ENCODE data around the gene SNX24. TPM values are rescaled to one million over a fixed set of nuclear protein-coding genes. Genes with fewer than 3 reads are reported as not detected.

Gene SNX24
- total RNA-seq, 1 donor from 2014 or later, result 5.3 TPM

DNA sequence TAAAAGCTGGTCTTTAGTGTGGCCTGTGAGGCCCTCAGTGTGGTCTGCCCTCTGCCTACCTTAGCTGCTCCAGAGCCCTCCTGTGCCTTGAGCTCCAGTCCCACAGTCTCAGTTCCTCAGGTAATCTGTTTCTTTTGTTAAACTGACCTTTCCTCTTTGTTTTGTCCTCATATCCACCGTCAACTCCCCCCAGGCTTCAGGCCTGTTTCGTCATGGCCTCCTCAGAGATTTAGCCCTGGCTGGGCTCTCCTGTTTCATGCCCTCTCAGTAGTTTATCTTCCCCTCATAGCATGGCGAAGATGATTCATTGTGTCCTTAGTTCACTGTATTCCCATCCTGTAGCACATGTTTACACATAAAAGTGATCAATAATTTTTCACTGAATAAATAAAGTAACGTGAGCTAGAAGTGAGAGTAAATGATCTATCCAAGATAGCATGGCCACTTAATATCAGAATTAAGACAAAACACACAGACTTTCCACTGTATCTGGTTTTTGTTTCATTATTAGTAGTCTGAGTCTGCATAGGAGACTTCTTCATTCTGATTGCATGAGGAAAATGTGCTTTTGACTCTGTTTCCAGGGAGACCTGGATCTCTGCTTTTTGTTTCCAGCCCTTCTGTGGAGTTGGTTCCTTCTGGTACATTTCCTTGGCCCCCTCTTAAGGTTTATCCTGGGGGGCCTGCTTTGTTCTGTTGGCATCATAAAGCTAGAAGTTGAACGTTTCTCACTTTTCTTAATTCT is 70.5 kb downstream of the SNX24 start:
- no peak for DNase-seq (ENCODE audit: low read depth in 2 of 2)

DNA sequence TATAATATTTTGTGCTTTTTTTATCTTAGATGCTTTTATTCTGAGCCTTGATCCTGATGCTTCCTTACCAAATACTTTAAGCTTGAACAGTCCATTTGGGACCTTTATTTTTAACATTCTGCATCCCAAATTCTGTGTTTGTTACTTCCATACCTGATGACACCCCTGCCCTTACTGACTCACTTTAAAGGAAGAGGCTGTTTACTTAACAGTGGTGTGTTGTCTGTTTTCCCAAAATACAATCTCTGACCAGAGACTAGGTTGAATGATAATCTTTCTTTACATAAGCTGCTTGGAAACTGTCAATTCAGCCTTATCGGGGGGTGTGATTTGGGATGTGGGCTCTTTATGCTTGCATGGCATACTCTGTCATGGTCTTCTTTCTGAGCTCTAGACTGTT is 71.1 kb downstream of the SNX24 start:
- no peak for DNase-seq (ENCODE audit: low read depth in 2 of 2)

DNA sequence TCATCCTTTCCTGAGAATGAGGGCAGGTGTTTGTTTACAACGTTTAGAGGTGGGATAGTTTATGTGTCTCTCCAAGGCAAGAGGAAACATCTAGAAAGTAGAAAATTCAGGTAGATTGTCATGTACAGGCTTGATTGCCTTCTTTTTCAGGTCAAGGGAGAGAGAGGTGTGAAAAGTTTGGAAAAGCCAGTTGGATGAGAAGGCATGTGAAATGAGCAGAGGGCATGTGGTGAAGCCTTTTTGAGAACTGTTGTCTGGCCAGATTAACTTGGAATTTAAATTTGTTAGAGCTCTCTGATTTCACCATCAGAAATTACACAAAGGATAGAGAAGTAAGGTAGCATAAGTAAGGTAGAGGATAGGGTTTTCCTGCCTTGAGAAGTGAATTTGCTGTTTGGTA is 74.6 kb downstream of the SNX24 start:
- no peak for DNase-seq (ENCODE audit: low read depth in 2 of 2)

DNA sequence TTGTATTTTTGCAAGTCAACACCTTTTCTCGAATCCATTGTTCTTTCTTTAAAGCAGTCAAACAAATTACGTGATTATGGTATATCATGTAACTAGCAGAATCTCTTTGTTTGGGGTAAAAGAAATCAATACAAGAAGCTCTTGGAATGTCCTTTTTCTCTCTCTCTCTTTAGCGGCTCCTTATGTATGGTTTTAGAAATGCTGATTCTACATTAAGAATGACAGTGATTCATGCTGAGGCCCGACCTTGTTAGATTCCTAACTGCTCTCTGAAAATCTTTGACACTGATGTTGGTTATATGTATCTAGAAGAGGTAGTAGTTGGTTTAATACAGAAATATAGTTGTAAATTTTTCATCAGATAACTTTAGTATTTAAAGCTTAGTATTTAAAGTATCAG is 76.4 kb downstream of the SNX24 start:
- DNase-seq (ENCODE audit: low read depth in 2 of 2), result no peak

DNA sequence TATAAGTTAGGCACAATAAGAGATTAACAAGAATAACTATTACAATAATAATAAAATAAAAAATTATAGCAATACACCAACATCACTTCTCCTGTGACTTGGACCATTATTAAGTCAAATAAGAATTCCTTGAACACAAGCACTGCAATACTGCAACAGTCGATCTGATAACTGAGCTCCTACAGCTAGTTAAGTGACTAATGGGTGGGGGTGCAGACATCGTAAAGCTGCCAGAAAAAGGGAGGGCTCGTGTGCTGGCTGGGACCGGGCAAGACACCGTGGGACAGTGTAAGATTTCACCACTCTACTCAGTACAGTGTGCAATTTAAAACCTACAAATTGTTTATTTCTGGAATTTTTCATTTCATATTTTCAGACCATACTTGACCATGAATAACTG is 78.8 kb downstream of the SNX24 start:
- no peak for DNase-seq (ENCODE audit: low read depth in 2 of 2)

DNA sequence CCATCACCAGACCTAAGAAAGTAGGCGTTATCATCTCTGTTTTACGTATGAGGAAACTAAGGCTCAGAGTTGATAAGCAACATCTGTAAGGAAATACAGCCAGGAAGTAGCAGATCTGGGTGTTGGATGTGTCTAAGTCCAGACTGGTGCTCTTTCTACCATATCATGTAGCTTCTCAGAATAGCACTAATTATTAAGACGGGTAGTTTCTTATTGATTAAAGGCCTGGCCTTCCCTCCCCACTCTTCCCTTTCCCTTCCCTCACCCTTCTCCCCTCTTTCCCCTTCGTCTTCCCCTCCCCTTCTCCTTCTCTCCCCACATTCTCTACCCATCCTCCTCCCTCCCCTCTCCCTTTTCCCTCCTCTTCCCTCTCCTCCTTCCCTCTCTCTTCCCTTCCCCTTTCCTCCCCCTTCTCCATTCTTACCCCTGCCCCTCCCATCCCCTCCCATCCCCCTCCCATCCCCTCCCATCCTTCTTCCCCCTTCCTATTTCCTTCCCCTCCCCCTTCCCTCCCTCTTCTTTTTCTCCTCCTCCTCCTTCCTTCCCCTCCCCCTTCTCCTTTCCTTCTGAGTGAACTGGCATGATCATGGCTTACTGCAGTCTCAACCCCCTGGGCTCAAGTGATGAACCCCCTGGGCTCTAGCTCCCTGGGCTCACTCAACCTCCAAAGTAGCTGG is 79.4 kb downstream of the SNX24 start:
- no peak for DNase-seq (ENCODE audit: low read depth in 2 of 2)

DNA sequence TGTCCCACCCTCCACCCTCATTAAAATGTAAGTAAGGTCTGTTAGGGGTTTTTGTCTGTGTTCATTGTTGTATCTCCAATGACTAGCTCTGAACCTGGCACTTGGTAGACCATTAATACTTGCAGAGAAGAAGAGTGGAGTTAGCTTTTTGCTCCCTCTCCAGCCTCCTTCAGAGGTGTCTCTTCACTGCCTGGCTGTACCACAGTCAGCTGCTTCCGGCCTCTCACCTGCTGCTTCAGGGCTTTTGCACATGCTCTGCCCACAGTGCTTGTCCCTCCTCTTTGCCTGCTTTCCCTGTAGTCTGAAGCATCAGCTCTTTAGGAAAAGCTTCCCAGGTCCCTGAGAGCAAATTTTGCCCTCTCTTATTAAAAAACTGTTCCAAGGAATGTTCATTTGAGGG is 83.6 kb downstream of the SNX24 start:
- no peak for DNase-seq (ENCODE audit: low read depth in 2 of 2)

DNA sequence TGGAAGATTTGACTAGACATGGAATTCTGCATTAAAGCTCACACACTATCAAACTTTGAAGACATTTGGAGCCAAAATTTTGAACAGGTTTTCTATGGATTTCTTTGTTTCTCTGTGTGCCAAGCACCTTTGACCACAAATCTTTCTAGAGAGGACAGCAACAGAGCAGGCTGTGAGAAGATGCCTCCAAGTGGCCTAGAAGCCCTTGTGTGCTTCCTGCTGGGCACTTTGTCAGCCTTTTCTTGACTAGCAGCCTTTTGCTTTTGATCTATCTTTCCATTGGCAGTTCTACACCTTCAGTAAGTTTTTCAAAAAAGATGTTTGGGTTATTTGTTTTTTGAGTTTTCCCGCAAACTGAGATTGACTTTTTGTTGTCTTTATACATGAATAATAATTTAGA is 84.6 kb downstream of the SNX24 start:
- no peak for DNase-seq (ENCODE audit: low read depth in 2 of 2)

DNA sequence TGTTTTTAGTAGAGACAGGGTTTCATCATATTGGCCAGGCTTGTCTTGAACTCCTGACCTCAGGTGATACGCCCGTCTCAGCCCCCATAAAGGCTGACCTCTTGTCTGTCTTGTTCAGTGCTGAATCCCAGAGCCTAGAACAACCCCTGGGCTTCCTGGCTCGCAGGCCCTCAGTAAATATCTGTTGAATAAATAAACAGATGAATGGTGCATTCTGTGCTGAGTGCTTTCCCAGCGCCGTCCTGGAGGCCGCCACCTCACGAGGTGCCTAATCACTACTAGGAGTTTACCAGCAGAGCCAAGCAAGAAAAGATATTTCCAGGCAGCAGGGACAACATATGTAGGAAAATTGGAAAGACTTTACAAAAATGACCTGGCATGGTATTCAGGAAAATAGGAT is 88.5 kb downstream of the SNX24 start:
- no peak for DNase-seq (ENCODE audit: low read depth in 2 of 2)

DNA sequence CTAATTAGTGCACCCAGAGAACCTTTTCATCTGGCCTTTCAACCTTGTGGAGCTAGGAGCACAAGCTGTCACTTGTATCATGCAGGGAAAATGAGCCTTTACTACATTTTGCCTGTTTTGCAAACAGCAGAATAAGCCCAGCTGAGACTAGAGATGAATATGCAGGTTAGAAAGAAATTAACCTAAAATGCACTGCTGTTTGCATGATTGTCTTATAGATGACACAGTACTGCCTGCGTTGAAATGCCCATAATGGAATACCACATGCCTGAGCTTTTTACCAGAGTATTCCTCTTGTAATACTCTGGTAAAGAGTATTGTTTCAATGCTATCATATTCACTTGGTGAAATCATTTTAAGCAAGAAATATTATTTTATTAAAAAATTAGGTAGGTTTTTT is 90.7 kb downstream of the SNX24 start:
- no peak for DNase-seq (ENCODE audit: low read depth in 2 of 2)

DNA sequence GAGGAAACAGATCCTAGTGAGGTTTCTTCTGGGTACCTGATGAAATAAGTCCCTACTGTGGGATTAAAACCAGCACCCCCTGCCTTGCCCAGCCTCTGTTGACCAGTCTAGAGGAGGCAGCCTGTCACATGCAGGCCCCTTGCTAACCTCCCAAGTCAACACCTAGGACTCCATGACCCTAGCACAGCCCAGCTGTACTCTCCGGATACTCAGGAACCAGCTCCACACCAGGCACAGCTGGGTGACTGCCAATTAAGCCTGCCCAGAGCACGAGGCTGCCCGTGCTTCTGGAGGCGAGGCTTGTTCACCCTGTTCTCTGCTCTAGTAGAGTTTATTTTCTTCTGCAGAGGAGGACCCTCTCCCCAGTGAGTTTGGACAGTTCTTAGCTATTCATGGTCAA is 92.5 kb downstream of the SNX24 start:
- peak in 1 of 2 donors; percentile 30 for DNase-seq (ENCODE audit: low read depth in 2 of 2)

DNA sequence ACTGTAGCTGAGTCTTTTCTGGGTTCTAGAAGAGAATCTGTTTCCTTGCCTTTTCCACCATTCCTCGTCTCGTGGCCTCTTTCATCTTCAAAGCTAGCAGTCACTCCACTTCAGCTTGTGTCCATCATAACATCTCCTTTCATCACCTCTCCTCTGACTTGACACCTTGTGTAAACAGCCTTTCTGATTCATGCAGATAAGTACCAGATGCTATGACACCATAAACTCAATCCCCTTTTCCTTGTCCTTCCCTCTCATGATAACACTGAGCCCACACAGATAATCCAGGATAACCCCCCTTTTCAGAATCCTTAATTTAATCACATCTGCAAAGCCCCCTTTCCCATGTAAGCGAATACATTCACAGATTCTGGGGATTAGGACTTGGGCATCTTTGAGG is 95.5 kb downstream of the SNX24 start:
- DNase-seq (ENCODE audit: low read depth in 2 of 2), result no peak

DNA sequence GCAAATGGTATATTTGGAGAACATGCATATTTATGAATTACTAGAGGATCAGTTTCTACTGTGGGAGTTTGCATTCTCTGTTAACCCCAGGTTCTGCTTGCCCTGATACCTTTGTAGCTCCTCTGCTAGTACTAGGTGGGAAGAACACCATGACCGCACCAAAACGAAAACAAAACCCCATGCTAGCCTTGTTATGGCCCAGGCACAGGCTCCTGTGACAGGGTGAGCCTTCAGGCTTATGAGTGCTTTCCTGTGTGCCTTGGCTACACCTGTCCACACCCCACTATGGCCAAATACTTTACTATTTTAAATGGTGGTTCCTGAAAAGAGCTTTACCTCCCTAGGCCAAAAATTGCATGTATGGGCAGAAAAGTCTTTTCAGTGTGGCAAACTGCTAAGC is 96.3 kb downstream of the SNX24 start:
- DNase-seq (ENCODE audit: low read depth in 2 of 2), result no peak

DNA sequence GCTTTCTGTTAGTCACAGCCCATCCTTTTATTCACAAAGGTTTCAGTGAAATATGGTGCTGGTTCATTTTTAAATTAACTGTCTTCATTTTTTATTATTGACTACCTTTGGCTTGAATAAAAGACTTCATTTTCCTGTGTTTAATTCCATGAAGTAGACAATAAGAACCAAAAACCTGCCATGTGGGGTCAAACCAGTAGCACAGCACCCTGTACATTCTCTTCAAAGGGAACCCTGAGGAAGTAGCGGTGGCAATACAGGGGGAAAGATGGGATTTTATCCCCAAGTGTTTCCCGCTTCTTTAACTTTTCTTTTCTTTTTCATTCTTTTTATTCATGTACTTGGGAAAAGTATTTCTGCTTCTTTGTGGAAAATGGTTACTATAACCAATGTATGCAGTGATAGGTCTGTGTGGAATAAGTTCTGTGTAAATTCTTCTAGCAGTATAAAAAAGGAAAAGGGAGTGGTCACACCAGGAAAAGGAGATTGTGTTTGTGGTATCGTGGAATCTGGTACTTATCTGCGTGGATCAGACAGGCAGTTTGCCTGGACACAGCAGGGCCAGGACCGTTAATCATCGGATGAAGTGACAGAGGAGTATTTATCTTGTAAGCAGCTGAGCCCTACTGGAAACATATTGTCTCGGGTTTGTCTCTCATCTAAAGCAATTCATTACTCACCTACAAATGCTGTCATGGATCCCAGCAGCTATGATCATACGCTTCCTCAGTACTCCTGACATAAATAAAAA is 96.9 kb downstream of the SNX24 start:
- DNase-seq (ENCODE audit: low read depth in 2 of 2), result peak in 1 of 2 donors; percentile 74

DNA sequence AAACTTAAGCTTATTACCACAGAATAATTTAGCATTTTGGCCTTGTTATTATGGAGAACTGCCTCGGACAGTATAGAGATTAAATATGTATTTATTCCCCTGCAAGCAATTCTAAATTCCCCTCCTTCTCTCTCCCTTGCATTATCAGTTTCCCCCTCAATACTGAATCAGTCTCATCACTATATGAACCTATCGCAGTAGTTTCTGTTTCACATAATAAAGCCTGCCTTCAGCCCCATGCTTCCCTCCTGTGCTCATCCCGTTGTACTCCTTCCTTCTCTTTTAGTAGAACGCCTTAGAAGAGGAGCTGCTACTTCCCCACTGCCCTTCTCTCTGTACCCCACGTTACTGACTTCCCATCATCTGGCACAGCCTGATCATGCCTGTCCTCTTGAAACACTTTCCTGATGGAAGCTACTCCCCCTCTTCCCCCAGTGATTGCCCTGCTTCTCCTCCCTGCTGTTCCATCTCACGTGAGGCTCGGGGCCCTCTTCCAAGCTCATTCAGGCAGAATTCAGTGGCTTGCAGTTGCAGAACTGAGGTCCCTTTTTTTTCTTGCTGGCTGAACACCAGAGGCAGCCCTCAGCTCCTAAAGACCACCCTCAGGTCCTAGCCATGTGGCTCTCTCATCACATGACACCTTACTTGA is 97.8 kb downstream of the SNX24 start:
- no peak for DNase-seq (ENCODE audit: low read depth in 2 of 2)

DNA sequence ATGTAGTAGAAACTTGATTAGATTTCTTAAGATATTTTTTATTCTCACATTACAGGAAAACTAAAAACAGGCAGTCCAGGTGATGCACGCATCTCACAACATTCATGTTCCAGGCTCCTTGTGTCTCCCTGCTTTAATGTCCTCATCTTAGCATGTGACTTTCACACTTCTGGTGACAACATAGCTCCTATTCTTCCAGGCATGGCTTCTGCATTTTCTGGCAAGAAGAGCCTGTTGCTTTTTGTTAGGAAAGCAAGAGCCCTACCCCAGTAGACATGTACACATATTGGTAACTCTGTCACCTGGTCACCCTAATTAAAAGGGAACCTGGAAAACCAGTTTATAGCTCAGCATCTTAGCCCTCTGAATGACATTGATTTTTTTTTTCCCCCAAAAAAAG is 98.6 kb downstream of the SNX24 start:
- DNase-seq (ENCODE audit: low read depth in 2 of 2), result no peak

DNA sequence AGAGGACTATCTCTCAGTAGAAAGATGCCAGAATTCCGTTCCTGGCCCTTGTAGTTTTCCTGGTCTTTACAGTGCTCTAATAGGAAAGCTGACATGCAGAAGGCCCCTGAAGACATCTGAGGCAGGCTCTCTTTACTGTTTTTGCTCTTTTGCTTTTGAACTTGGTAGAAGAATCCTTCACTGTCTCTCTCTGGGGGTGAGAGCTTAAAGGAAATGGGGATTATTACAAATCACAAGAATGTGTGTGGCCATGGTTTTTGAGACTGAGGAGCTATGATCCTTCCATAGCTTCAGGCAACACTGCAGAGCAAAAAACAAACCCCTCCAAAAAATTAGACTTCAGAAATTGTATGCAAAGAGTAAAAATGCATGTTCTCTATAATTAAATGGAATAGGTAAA is 102.0 kb downstream of the SNX24 start:
- DNase-seq (ENCODE audit: low read depth in 2 of 2), result no peak

DNA sequence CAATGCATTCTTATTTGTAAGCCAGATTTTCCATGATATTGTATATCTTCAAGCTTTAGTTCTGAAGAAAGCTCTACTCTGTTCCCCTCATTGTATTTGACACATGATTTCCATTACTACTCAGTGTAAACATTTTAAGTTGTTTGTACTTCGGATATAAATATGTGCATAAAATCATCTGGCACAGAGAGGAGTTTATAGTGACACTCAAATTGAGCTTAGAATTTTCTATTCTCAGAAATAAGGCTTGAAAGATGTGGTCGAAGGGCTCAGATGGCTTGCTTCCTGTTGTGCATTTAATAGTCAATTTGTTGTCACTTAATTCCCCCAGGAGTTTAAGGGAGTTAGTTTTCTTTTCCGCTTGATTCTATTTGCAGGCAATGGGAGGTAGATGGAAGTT is 102.4 kb downstream of the SNX24 start:
- no peak for DNase-seq (ENCODE audit: low read depth in 2 of 2)

DNA sequence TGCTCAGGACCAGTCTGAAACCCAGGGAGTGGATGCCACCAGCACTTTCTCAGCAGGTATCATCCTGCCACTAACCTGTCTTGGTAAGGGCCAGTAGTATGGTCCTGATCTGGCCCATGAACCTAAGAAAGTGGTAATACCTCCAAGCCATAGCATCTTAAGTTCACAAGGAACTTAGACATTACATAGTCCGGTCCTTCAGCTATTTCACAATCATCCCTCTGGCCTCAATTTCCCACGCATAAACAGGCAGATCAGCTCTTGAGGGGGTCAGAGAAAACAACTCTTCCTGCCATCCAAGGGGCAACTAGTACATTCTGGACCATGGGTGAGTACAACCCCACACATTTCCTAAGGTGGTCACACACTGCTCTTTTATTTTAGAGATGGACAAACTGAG is 102.9 kb downstream of the SNX24 start:
- no peak for DNase-seq (ENCODE audit: low read depth in 2 of 2)

DNA sequence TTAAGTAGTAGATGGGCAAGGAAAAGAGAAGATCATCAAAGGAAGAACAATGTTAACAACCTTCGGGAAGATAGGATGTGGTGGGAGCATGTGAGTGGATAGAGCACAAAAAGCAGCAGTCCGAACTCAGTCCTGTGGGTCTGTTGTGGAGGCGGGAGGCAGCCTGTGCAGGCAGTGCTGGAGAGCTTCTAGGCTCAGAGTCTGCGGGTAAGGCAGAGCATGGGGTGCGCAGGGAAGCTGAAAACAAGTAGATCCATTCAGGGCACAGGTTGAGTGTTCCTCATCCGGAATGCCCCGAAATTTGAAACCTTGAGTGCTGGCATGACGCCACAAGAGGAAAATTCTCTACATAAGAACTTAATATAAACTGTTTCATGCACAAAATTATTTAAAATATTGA is 106.2 kb downstream of the SNX24 start:
- DNase-seq (ENCODE audit: low read depth in 2 of 2), result no peak

DNA sequence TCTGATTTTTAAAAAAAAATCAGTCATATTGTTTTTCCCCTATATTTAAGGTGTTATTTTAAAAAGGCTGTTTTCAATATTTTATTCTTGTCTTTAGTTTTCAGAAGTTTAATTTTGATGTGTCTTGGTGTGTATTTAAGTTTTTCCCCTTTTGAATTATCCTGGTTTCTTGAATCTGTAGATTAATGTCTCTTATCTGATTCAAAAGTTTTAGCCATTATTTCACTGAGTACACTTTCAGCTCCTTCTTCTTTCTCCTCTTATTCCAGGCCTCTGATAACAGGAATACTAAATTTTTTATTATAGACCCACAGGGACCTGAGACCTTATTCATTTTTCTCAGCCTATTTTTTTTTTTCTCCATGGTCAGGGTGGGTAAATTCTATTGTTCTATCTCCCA is 109.3 kb downstream of the SNX24 start:
- no peak for DNase-seq (ENCODE audit: low read depth in 2 of 2)

DNA sequence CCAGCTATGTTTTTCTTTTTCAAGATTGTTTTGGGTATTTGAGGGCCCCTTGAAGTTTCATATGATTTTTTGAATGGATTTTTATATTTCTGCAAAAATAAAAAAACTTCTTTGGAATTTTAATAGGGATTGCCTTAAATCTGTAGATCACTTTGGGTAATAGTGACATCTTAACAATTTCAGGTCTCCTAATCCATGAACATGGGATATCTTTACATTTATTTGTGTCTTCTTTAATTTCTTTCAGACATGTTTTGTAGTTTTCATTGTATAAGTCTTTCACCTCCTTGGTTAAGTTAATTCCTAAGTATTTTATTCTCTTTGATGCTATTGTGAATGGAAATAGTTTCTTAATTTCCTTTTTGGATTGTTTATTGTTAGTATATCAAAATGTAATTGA is 112.0 kb downstream of the SNX24 start:
- DNase-seq (ENCODE audit: low read depth in 2 of 2), result no peak

Data from dermis microvascular lymphatic vessel endothelial cell (primary cell).